Stimulated activated CD4-positive, alpha-beta T cell treated with anti-CD3 and anti-CD28 coated beads, TNF-alpha, amount 100 ng/mL, for 24 hours (primary cell): ENCODE results near the gene RPL19.
"Not testable (repeated sequence)": the region's sequence is repeated elsewhere in the genome, so short reads cannot be mapped to it uniquely, and the experiment has no call there.

Source experiments
- DNase-seq, 3 experiments: peaks; one replicate each; pipeline ENCODE4 v3.0.0-alpha.2; 2020; ENCODE audit warnings: low read depth in 3 of 3

The RPL19 gene

DNA sequence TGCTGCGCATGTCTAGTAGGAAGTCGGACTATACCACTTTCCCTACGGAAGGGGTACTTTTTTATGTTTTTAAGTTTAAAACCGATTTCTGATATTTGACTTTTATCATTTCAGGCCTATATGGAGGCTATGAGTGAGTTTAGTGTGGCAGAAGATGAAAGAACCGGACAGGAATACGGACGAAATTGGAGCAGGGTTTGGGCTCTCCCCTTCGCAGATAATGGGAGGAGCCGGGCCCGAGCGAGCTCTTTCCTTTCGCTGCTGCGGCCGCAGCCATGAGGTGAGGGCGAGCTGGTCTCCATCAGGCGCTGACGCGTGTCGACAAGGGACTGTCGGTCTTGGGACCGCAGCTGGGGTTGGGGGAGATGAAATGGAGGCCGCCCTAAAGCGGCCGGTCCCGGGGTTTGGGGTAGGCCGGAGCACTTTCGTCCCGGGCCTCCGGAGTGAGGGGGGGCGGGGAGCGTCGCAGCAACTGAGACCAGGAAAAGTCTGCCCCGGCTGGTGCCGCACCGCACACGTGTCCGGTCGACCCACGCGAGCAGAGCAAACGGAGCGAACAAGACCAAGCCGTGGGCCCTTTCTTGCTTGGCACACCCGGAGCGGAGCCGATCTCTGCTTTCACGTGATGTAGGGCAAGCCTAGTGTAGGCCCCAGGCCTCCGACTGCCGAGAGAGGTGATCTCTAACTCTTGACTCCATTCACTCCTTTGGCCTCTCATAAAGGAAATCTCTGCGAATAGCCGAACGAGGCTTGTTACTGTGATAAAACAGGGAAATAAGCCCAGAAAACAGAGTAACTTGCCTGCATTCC lies at the start of gene RPL19:
Gene RPL19, plus strand, starts transcription at position 214 of the 810 bp plus-strand sequence. Its CDS starts 62 bp downstream, at position 276.
- peak; percentile 53 to 72 (median 65) for DNase-seq

DNA sequence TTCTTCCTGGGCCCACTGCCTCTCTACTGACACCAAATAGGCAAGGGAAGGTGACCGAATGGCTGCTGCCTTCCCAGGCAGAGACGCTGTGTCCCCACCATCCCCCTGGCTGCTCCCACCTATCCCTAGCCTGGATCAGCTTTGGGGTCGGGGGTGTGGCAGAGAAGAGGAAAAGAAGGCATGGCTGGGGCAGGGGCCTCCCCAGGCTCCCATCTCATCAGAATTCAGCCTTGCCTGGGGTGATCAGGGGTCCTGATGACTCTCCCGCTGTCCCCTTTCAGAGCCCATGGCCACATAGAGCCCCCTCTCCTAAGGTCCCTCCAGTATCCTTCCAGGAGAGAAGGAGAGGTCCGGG lies 49.3 kb upstream of the RPL19 start:
- DNase-seq: no peak

- DNase-seq: peak in 1 of 3 experiments; percentile 16
Measured at GRCh38 chr17:39151150-39151942, 48.7 kb upstream of the RPL19 start, which contains the start of gene PLXDC1. TSS of gene PLXDC1 (minus strand) at chr17:39151637. CDS start at chr17:39151437, 200 bp downstream.

DNA sequence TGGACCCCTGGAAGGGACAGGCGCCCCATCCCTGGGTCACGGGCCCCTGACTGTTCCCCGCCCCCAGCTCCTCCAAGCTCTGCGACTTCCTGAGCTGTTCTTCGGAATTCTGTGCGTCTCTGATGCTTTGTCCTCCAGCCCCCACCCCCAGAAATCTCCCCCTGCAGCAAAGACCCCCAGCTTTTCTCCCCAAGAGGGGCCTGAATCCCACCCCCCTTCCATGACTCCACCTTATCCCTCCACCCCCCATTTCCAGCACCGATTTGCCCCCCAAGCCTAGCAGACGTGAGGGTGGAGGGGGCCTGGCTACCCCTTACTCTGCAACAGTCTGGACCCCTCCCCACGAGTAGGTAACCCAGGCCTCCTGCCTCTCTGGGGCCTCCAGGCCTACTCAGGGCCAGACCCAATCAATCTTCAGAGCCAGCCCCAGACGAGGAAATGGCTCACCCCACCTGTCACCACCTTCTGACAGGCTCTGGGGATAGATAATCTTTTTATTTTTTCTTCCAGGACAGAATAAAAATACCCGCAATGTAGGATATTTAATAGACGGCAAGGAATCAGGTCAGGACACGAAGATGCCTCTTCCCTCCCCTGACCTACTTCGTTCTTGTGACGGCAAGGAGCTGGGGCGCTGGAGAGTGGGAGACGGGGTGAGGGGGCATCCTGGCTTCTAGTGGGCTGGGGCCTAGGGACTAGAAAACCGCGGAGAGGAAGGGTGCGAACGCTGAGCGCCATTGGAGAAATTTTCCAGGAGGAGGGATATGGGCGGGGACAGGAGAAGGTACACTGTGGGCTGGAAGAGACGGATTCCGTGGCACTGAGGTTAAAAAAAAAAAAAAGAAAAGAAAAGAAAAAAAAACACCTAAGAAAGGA lies 47.9 kb upstream of the RPL19 start:
- DNase-seq: no peak

DNA sequence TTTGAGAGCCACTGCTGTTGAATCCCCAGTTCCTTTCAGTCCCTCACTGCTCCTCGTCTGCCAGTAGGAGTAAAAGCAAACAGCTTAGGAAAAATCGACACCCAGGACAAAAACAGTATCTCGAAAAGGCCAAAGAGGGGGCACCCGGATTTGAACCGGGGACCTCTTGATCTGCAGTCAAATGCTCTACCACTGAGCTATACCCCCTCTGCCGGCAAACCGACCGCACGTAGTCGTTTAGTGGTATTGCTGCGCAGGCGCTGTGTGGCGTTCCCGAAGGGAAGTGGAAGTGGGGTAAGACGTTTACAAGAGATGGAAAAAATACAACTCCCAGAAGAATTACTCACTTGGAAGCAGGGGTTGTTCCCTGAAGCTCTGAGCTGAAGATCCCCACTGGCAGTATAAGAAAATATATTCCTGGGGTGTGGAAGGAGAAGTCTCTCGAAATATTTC lies 46.5 kb upstream of the RPL19 start:
- peak; percentile 90 for DNase-seq

DNA sequence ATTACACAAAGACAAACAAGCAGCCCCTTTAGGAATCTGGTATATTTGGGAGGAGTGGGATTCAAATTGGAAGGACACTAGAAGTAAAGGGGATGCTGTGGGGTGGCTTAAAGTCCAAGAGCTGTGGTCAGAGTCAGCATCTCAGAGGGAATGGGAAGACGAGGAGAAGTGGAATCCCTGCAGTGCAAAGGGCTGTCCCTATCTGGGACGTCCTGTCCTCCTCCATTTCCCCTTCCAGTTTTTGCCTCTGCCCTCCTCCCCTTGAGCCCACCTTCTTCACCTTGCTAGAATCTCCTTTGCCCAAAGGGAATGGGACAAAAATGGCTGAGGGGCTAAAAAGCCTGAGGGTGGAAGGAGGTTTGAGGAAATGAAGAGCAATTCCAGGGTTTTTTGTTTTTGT lies 44.4 kb upstream of the RPL19 start:
- DNase-seq: no peak

DNA sequence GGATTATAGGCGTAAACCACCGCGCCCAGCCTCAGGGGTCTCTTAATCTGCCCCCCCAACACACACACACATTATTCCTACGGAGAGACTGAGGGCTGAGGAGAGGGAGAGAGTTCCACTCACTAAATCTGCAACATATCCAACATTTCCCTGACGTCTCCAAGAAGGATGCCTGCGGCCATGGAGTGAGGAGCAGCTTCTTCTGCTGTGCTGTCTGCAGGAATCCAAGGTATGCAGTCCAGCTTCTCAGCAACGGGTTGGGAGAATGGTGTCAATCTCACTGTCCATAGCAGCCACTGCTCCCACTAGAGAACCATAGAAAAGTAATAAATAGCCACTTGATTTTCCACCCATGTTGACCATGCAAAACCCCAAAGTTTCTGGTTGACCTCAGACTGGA lies 43.6 kb upstream of the RPL19 start:
- DNase-seq: no peak

DNA sequence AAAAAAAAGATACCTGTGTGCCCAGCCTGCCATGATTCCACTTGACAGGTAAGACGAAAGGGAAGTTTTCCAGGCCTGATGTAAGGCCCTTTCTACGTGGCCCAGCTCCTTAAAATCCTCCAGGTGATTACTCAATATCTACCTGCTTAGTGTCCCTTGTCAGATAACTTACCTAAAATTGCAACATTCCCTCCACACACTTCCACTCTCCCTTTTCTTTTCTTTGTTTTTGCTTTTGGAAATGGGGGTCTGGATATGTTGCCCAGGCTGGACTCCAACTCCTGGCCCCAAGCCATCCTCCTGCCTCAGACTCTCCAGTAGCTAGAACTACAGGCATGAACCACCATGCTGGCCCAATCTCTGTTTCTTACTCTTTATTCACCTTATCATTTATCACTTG lies 41.5 kb upstream of the RPL19 start:
- DNase-seq: no peak

DNA sequence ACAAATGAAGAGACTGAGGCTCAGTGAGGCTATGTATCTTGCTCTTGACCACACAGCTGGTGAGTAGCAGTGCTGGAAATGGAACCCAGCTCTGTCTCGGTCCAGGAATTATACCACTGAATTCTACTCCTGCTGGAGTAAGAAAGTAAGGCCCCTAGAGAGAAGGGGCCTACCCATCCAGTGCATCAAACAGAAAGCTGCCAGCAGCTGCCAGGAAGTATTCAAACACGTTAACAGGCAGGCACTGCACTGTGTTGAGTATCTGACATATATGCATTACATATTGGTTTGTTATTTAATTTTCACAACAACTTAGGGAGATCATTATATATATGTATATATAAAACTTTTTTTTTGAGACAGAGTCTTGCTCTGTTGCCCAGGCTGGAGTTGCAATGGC lies 38.1 kb upstream of the RPL19 start:
- no peak for DNase-seq

- DNase-seq: peak; percentile 44 to 76 (median 65)
Measured at GRCh38 chr17:39164675-39165143, 35.4 kb upstream of the RPL19 start.

DNA sequence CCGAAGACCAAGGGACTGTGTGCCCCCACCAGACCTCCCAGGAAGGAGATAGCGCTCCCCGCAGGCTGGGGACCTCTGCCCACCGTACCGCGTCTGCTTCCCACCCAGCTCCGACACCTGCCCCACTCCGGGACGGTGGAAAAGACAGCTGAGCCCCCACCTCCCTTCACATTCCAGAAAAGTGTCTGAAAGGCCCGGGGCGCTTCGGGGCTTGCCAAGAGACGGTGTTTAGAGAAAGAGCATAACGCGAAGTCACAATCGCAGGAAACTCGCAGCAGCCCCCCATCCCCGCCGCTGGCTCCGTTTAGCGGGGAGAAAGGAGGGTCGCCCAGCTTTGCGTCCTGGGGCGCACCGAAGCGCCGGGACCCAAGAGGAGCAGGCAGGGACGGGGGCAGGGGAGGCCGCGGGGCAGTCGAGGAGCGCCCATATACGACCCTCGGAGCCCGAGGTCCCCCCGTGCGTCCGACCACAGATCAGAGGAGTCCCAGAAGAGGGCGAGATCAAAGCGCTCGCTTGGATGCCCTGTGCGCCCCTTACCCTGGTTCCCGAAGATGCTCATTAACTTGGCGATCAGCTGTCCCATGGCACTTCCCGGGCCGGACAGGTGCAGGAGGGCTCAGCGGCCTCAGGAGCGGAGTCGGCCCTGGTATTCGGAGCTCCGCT lies 34.8 kb upstream of the RPL19 start:
- DNase-seq: no peak

GRCh38 chr17:39165841-39166349 lies 34.2 kb upstream of the RPL19 start, which contains the start of gene ARL5C:
TSS of gene ARL5C (minus strand) at chr17:39166161. CDS start at chr17:39165760, 401 bp downstream.
- DNase-seq: no peak

DNA sequence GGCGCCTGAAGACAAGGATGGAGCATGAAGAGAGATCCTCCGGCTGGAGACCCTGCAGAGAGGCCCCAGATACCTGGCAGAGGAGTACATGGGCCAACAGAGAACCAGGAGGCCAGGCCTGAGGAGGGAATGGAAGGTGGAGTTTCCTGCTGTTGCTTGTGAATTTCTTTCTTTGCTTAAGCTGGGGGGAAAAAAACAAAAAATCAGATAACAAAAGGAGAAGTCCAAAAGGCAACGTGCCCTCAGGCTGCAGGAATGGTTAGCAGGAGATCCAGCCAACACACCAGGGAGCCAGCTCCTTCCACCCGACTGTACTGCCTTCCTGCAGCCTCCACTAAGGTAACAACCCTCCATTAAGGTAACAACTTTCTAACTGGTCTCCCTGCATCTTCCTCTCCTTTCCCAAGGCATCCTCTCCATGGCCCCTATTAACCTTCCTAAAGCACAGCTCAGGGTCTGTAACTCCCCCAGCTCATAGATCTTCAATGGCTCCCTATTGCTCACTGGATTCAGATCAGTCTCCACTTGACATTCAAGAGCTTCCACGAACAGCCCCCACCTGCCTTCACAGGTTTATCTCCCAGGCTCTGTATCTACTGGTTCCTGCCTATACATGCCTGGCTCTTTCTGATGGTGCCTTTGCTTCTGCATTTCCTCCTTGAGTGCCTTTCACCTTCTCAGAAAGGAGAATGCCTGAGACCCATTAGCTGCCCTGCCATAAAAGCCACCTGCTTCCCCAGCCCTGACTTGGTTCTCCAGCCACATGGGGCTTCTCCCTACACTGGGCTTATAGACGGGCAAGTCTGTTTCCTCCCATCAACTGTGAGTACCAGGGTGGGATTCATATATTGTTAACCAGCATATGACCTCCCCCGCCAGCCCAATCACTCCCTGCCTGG lies 33.4 kb upstream of the RPL19 start:
- no peak for DNase-seq

GRCh38 chr17:39167476-39167875 lies 32.6 kb upstream of the RPL19 start:
- DNase-seq: no peak

- DNase-seq: not testable (repeated sequence)
Measured at GRCh38 chr17:39168503-39168902, 31.6 kb upstream of the RPL19 start.

GRCh38 chr17:39169101-39169500 lies 31.0 kb upstream of the RPL19 start:
- DNase-seq: no peak

- no peak for DNase-seq
Measured at GRCh38 chr17:39169518-39169917, 30.6 kb upstream of the RPL19 start.

DNA sequence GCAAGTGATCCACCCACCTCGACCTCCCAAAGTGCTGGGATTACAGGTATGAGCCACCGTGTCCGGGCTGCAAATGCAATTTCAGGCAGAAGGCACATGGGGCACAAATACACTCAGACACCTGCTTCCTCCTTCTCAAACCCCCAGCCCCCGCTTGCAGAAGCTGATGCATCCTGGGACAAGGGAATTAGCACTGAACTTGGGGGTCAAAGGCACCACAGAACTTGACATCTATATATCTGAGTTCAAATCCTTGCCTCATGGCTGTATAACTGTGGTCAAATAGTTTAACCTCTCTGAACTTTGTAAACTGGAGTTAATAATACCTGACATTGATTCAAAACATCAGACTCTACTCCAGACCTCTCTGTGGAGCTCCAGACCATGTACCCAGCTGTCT lies 30.0 kb upstream of the RPL19 start:
- DNase-seq: no peak

DNA sequence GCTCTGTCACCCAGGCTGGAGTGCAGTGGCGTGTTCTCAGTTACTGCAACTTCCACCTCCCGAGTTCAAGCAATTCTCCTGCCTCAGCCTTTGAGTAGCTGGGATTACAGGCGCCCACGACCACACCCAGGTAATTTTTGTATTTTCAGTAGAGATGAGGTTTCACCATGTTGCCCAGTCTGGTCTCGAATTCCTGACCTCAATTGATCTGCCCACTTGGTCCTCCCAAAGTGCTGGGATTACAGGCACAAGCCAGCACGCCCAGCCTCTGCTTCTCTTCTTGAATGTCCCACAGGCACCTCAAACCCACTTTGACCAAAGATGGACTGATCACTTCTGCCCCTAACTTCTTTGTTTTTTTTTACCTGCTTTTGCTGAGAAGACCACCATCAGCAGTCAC lies 29.5 kb upstream of the RPL19 start:
- DNase-seq: no peak

- DNase-seq: no peak
Measured at GRCh38 chr17:39171933-39172332, 28.1 kb upstream of the RPL19 start.
